NCI-H2171 treated with DMSO at 0.1 percent for 48 hours (cell line): Measurements from ENCODE around the gene RRP12.
"Not testable (repeated sequence)": the region's sequence is repeated elsewhere in the genome, so short reads cannot be mapped to it uniquely, and the experiment has no call there.

Source experiments
- DNase-seq: peaks from one replicate; lab custom pipeline; 2025; lab: John Stamatoyannopoulos, UW

RRP12 gene

DNA sequence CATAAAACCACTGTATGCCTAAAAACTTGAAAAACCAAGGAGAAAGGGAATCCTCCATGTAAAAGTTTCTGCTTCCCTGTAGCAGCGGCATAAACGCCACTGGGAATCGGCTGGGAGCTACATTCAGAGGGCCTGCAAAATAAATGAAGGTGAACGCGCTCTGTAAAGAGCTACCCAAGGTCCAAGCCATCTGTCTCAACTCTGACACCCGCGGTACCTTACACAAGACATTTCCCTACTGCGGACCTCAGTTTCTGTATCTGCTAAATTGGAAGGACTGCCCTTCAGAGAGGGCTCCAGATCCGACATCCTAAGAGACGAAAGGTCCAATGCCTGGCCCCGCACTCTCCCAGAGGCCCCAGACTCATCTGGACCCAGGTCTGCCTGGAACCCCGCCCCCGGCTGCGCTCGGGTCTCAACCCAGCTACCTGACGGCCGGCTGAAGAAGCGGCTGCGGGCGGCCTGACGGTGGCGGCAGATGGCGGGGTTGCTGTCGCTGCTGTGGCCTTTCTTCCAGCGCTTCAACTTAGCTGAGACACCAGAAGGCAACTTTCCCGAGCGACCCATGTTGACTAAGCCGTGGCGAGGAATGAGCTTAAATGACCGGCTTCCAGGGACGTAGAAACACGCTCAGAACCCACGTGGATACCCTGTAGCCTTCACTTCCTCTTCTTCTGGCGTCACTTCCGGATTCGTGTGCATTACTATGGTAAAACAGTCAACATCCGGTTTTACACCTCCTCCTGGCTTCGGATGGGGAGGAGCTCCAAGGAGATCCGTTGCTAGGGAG lies at the start of gene RRP12:
Gene RRP12, minus strand, starts transcription at position 676 of the 790 bp plus-strand sequence. Its CDS starts 109 bp downstream, at position 567.
- peak; percentile 92 for DNase-seq

- DNase-seq, result no peak
Observed at GRCh38 chr10:97450828-97451227, 49.7 kb upstream of the RRP12 start.

DNA sequence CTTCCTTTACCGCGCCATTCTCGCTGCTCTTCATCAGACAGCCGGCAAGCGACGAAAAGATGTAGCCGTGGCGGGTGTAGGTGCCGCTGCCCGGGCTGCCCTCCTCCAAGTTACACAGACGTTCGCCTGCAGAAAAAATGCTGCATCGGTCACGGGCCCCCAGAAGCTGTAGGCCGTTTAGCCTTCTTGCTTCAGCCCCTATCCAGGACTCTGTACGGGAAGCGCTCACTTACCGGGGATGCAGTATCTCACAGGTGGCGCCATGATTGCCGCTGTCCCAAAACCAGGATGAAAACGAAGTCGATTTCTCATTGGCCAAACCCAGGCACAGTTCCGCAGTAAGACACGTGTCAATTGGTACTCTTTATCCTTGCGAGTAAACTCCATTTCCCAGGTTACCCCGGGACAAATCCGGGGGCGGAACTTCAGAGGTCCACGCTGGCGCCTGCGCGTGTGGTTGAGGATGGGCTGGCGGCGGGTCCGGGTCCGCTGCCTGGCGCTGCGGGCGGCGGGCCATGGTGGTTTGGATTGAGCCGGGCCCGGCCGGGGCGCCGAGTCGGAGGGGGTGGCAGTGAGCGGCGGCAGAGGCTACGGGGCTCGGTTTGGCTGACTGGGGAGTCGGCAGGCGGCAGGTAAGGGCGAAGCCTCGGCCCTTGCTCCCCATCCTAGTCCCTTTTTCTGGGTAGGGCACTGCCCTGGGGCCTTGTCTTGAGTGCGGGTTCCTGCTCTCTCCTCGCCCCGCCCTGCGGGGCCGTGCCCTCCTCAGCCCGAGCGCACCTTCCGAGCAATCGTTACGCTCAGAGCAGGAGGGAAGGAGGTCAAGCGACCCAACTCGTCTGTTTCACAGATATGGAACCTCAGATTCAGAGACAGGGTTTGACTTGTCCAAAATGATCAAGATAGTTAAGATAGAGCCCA lies 44.8 kb upstream of the RRP12 start, which contains the start of the genes EXOSC1 and ZDHHC16:
Gene EXOSC1, minus strand, starts transcription at position 285 of the 918 bp plus-strand sequence. Its CDS starts 21 bp downstream, at position 264.
Gene ZDHHC16, plus strand, starts transcription at position 454 of the 918 bp plus-strand sequence. CDS start 5,501 bp downstream, outside the sequence.
- peak; percentile 91 for DNase-seq

DNA sequence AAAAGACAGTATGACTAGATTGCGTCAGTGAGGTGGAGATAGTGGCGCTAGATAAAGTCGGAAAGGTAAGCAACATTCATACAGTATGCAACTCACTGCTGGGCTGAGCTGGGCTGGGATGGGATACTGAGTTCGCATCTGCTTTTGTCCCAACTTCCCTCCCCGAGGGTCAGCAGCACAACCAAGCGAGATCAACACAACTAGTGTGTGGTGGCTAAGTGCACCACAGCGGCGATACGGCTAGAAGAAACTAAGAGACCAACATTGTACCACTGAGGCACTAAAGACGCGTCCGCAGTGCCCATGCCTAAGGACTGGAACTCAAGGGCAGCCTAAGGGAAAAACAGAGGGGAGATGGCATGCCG lies 44.2 kb upstream of the RRP12 start:
- DNase-seq, result no peak

DNA sequence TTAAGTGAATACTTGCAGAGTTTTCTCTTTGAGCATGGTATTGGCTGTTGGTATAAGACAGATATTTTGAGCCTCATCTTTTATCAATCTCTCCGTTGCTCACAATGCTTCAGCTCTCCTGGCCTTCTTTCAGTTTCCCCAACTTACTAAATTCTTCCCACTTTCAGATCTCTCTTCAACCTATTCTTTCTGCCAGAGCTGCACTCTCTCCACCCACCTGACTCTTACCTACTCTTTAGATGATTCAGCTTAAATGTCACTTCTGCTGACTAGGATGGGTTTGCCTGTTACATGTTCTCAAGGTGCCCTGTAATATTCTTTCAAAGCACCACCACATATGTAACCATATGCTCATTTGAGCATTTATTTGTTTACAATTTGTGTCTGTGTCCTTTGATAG lies 43.1 kb upstream of the RRP12 start:
- no peak for DNase-seq

DNA sequence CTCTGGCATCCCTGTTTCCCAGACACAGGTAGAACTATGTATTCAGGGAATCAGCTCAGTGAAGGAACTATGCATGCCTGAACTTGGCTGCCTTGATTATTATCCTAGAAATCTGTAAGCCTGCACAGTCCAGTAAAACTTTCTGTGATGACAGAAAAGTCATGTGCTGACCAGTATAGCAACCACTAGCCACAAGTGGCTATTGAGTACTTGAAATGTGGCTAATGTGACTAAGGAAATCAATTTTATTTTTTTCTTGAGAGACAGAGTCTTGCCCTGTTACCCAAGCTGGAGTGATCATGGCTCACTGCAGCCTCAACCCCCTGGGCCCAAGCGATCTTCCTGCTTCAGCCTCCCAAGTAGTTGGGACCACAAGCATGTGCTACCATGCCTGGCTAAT lies 41.1 kb upstream of the RRP12 start:
- DNase-seq, result no peak

DNA sequence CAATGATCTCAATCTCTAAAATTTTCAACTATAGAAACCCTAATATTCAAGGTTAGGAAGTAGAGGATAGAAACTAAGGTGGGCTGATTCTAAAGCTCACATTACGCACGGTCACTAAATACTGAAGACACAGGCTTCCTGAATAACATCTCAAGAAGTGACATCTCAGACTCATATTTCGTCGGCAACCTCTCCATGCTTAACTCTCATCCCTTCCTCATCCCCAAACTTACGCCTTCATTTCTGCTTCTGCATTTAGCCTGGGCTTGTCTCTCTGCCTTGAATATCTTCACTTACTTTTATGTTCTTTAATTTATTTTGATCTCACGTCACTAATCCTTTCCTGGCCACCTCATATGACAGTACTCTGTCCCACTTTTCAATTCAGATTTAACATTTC lies 34.1 kb upstream of the RRP12 start:
- no peak for DNase-seq

GRCh38 chr10:97434557-97434956 lies 33.4 kb upstream of the RRP12 start:
- DNase-seq, result no peak

GRCh38 chr10:97434055-97434454 lies 32.9 kb upstream of the RRP12 start:
- DNase-seq, result peak; percentile 10

DNA sequence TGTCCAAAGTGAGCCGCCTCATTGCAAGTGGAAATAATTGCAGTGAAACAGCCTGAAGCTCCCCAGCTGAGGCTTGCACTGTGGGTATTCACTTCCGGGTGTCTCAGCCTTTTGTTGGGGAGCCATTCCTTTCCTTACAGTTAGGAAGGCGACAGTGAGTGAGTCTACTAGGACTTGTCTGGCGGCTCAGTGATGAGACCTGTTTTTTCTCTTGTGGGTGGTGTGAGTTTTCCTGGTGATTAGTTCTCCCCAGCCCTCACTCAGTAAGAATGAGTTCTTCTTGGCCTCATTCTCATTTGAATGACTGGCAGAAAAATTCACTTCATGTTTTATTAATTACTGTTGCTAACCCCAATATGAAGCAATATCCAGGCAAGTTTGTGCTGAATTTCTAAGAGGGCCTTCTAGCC lies 27.4 kb upstream of the RRP12 start:
- DNase-seq, result no peak

DNA sequence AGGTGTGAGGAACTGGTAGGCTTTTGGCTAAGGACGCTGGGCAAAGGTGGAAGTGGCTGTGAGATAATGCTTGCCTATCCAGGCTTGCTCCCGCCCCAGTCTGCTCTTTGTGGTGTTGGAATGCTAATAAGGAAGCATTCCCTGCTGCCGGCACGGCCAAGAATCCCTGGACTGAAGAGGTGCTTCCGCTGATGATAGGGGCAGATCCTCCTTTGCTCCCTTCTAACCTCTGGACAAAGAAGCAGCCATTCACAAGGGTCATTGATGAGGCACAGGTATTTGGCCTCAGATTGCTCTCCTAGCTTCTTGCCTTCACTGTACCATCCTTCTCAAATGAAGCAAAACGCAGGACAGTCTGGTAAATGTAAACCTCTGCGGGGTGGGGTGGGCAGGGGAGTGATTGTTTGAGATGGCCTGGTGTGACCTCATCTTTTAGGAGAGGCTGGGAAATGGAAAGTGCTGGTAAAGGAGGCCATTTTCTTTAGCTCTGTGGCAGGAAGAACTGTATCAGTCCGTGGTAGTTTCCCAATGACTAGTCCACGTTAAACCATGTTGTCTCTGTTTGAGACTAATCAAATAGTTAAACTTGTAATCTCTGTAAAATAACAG lies 26.5 kb upstream of the RRP12 start:
- DNase-seq, result no peak

DNA sequence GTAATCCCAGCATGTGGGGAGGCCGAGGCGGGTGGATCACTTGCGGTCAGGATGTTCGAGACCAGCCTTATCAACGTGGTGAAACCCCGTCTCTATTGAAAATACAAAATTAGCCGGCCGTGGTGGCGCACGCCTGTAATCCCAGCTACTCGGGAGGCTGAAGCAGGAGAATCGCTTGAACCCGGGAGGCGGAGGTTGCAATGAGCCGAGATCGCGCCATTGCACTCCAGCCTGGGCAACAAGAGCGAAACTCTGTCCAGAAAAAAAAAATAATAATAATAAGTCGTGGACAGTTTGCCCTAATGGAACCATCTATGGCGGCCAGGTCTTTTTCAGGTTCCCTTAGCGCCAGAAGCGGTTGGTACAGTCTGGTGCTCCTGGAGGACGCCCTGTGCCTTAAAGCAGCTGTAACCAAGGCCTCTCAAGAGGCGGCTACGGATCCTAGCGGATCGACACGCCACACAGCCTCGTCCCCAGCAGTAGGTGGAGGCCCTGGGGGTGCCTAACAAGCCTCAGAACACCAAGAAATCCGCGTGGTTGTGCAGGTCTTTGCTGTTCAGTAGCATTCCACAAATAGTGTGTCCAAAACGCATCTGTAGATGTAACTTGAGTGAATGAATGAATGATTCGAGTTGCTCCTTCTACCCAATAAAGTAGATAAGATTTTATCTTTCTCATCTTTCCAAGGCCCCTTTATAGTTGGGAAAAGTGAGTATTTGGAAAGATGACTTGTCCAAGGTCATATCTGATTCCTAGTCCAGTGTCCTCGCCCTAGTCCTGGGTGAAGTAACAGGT lies 25.8 kb upstream of the RRP12 start:
- DNase-seq, result no peak

DNA sequence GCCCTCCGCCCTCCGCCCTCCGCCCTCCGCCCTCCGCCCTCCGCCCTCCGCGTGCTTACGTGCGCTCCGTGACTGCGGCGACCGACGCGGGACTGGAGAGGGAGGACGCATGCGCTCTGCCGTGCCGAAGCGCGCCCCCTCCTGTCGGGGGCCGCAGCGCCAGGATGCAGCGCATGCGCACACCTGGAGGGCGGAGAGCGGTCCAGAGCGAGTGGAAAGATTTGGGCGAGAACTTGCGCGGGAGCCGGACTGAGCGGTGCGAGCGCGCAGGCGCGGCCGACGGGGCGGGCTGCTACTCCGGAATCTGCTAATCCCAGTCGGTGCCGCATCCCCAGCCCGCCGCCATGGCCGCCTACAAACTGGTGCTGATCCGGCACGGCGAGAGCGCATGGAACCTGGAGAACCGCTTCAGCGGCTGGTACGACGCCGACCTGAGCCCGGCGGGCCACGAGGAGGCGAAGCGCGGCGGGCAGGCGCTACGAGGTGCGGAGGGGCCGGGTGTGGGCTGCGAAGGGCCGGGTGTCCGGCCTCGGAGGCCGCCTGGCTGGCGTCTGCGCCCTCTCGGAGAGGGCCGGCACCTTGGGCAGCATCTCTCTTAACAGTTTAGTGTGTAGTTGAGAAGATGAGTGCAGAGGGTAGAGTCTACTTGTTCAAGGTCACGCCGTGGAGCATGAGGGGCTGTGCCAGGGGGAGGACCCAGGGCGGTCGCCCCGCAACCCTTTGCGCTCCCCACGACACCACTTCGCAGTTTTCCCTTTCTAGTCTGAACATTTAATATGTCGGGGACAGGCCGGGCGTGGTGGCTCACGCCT lies 25.0 kb upstream of the RRP12 start, which contains the start of gene PGAM1:
Gene PGAM1, plus strand, starts transcription at position 228 of the 812 bp plus-strand sequence. Its CDS starts 117 bp downstream, at position 345.
- peak; percentile 89 for DNase-seq

DNA sequence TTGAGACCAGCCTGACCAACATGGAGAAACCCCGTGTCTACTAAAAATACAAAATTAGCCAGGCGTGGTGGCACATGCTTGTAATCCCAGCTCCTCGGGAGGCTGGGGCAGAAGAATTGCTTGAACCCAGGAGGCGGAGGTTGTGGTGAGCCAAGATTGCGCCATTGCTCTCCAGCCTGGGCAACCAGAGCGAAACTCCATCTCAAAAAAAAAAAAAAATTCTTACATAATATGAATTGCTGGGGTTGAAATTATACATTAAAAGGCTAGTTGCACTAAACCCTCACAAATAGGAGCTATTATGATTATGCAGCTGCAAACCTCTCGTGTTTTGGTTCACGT lies 22.6 kb upstream of the RRP12 start:
- DNase-seq, result not testable (repeated sequence)

GRCh38 chr10:97416565-97416964 lies 15.4 kb upstream of the RRP12 start:
- DNase-seq, result no peak

- no peak for DNase-seq
Observed at GRCh38 chr10:97412891-97413304, 11.8 kb upstream of the RRP12 start.

DNA sequence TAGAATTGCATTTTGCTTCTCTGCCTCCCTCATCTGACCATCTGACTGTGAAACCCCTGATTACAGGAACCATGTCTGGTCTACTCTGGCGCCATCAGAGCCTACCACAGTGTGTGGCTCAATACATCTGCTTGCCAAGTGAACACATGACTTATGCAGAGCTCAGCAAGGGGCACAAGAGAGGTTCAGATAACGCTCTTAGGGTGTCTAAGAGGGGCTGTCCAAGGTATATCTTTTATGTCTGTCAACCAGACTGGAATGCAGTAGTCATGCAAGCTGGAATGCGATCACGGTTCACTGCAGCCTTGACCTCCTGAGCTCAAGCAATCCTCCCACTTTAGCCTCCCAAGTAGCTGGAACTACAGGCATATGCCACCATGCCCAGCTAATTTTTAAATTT lies 10.3 kb upstream of the RRP12 start:
- no peak for DNase-seq

- no peak for DNase-seq
Observed at GRCh38 chr10:97408496-97408992, 7.4 kb upstream of the RRP12 start.

DNA sequence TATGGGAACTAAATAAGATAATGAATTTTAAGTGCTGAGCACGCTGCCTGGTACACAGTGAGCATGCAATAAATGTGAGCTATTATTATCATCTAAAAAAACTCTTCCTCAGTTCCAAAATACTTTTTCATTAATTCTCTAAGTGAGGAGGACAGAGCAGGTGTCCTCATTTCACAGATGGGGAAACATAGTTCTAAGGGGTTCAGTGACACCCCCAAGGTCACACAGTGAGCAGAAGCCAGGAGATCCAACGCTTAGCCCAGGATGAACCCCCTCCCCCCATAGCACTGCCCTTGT lies 6.8 kb upstream of the RRP12 start:
- DNase-seq, result no peak

DNA sequence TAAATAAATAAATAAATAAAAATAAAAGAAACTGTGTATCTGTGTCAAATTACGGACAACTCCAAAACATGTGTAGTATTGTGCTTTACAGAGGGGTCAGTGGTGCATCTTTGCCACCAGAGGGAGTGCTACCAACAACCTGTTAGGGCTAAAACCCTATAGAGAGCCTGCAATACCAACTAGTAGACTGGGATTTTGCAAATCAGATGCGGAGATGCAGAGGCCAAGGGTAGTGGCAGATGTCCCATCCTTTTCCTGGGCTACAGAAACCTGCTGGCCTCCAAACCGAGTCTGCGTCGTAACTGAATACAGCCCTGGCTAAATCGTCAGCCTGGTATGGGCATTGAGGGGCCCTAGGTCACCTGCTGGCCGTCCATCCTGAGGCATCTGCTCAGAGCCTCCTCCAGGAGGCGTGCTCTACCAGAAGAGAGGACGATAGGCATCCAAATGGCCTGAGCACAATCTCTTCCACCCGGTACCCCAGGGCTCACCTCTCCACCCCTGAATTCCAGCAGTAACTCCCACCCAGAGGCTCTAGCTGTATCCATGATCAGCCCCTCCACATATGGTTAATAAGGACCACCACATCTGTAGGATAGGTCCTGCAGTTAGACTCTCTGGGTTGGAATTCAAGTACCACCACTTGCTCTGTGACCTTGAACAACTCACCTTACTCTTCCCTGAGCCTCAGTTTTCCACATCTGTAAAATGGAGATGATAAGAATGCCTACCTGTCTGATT lies 6.2 kb upstream of the RRP12 start:
- DNase-seq, result peak; percentile 77
